ENCODE results near the gene SERP2.

DNA sequence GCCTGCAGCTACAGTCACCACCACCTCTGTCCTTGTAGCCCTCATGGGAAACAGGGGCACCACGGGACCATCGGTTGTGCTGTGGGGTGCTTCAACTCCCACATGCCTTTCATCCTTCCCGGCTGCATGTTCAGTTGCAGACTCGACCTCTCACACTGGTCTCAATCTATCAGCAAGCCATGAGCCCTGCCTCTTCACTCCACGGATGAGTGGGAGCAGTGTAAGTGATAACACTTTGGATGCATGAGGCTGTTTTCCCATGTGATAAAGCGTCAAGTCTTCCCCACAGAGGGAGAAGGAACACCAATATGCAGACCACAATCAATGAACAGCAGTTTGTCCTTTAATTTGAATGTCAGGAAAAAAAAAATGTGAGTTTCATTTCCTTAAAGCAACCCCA is 12.2 kb downstream of the SERP2 start:
- no peak for TF ChIP-seq MAFK (conservative IDR thresholded peaks at IDR 0.05 in 1 of 2, IDR thresholded peaks at IDR 0.05 in 1 of 2; ENCODE audit: low read length in 2 of 2)
- no peak for TF ChIP-seq ZMAT3 (CRISPR knock-in tag; conservative IDR thresholded peaks at IDR 0.05)
- TF ChIP-seq, protein P1, sequence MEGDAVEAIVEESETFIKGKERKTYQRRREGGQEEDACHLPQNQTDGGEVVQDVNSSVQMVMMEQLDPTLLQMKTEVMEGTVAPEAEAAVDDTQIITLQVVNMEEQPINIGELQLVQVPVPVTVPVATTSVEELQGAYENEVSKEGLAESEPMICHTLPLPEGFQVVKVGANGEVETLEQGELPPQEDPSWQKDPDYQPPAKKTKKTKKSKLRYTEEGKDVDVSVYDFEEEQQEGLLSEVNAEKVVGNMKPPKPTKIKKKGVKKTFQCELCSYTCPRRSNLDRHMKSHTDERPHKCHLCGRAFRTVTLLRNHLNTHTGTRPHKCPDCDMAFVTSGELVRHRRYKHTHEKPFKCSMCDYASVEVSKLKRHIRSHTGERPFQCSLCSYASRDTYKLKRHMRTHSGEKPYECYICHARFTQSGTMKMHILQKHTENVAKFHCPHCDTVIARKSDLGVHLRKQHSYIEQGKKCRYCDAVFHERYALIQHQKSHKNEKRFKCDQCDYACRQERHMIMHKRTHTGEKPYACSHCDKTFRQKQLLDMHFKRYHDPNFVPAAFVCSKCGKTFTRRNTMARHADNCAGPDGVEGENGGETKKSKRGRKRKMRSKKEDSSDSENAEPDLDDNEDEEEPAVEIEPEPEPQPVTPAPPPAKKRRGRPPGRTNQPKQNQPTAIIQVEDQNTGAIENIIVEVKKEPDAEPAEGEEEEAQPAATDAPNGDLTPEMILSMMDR (CRISPR knock-in tag; IDR thresholded peaks at IDR 0.05): no peak

Data from HepG2 (cell line).